GM12864 (cell line): ENCODE data around the gene MYZAP.

Experiments
- DNase-seq: peaks from one replicate; pipeline ENCODE4 v3.0.0-alpha.2; 2011; ENCODE audit warnings: low read depth
- H3K4me3 ChIP-seq: 2 replicates; pipeline ENCODE4 v1.5.1; 2011; ENCODE audit warnings: mild to moderate bottlenecking, low read depth, low read length, control low read depth
- CTCF ChIP-seq: IDR thresholded peaks from 2 replicates; pipeline ENCODE4 v1.5.1; 2011; ENCODE audit warnings: low read depth, mild to moderate bottlenecking, moderate library complexity, low read length, control low read depth, inconsistent platforms; ENCODE audit errors: missing control alignments

The MYZAP gene

GRCh38 chr15:57554812-57555179, 36.9 kb upstream of the MYZAP start:
- no peak for TF ChIP-seq CTCF
- DNase-seq: no peak
- no peak overlapping the region for H3K4me3 ChIP-seq

GRCh38 chr15:57555270-57555669, 36.4 kb upstream of the MYZAP start:
- no peak for DNase-seq
- TF ChIP-seq CTCF: no peak
- H3K4me3 ChIP-seq: no peak overlapping the region

GRCh38 chr15:57556040-57556439, 35.7 kb upstream of the MYZAP start:
- H3K4me3 ChIP-seq: no peak overlapping the region
- no peak for TF ChIP-seq CTCF
- DNase-seq: no peak

GRCh38 chr15:57557267-57557666, 34.4 kb upstream of the MYZAP start:
- H3K4me3 ChIP-seq: no peak overlapping the region
- no peak for TF ChIP-seq CTCF
- no peak for DNase-seq

GRCh38 chr15:57557810-57558209, 33.9 kb upstream of the MYZAP start:
- H3K4me3 ChIP-seq: no peak overlapping the region
- no peak for DNase-seq
- no peak for TF ChIP-seq CTCF

GRCh38 chr15:57559875-57560274, 31.8 kb upstream of the MYZAP start:
- no peak overlapping the region for H3K4me3 ChIP-seq
- TF ChIP-seq CTCF: peak; percentile 95
- no peak for DNase-seq

- peak; percentile 27 for DNase-seq
- H3K4me3 ChIP-seq: no peak overlapping the region
- TF ChIP-seq CTCF: peak; percentile 82
Observed at GRCh38 chr15:57561041-57561711, 30.5 kb upstream of the MYZAP start.
